GM21717 (cell line): ENCODE measurements around the gene BORCS6.

Experiments used
- ATAC-seq: cut with Tn5 transposase; IDR thresholded peaks from one replicate; pipeline ENCODE4 v1.9.1; 2021; ENCODE audit warnings: mild to moderate bottlenecking, moderate library complexity; ENCODE audit not compliant: unreplicated experiment

BORCS6 gene

GRCh38 chr17:8212312-8213180 is 22.6 kb upstream of the BORCS6 start:
- no peak for ATAC-seq

- no peak for ATAC-seq
Observed at GRCh38 chr17:8210761-8211458, 20.9 kb upstream of the BORCS6 start.

- ATAC-seq, result peak; percentile 57
Observed at GRCh38 chr17:8209907-8210760, 20.2 kb upstream of the BORCS6 start, which contains the start of gene AURKB. TSS of gene AURKB (minus strand) at chr17:8210575. CDS start at chr17:8210224, 351 bp downstream.

- ATAC-seq, result no peak
Observed at GRCh38 chr17:8206536-8206935, 16.6 kb upstream of the BORCS6 start.

- ATAC-seq, result no peak
Observed at GRCh38 chr17:8204761-8205555, 15.0 kb upstream of the BORCS6 start.

- no peak for ATAC-seq
Observed at GRCh38 chr17:8192070-8192815, 2.3 kb upstream of the BORCS6 start.

- no peak for ATAC-seq
Observed at GRCh38 chr17:8190506-8190905, 526 bp upstream of the BORCS6 start.

GRCh38 chr17:8189041-8189710 is 804 bp downstream of the BORCS6 start:
- no peak for ATAC-seq

- ATAC-seq, result no peak
Observed at GRCh38 chr17:8188263-8188839, 1.6 kb downstream of the BORCS6 start.

GRCh38 chr17:8187517-8188262 is 2.3 kb downstream of the BORCS6 start:
- peak; percentile 31 for ATAC-seq

- ATAC-seq, result peak; percentile 9
Observed at GRCh38 chr17:8186787-8187516, 3.0 kb downstream of the BORCS6 start.

- ATAC-seq, result peak; percentile 5
Observed at GRCh38 chr17:8186446-8186786, 3.6 kb downstream of the BORCS6 start.

- no peak for ATAC-seq
Observed at GRCh38 chr17:8185582-8186445, 4.2 kb downstream of the BORCS6 start.

- no peak for ATAC-seq
Observed at GRCh38 chr17:8176998-8177731, 12.8 kb downstream of the BORCS6 start.

GRCh38 chr17:8176197-8176940 is 13.6 kb downstream of the BORCS6 start, which contains the start of gene TMEM107:
TSS of gene TMEM107 (minus strand) at chr17:8176380. CDS start at chr17:8176286, 94 bp downstream.
- peak; percentile 36 for ATAC-seq
